HCT116 (cell line): ENCODE data around the gene KCNK10. TPM values are rescaled to one million over a fixed set of nuclear protein-coding genes. Genes with fewer than 3 reads are reported as not detected.

Experiments
- ATAC-seq: fragments of 200-7000 bp; cut with Tn5 transposase; 2 replicates; pipeline ENCODE4 v1.9.1; 2020; ENCODE audit warnings: mild to moderate bottlenecking, moderate library complexity
- BruUV-seq: library from RNA; stranded (reverse); fragments of 400-500 nt; replicated peaks from 2 replicates; lab custom pipeline; 2021; lab: Mats Ljungman, UMichigan
- CTCF ChIA-PET: fragments of 300-600 bp; sonication (Branson Sonifier 250); formaldehyde crosslinking; loops from one replicate; lab custom pipeline; 2021; ENCODE audit warnings: antibody characterized with exemption; lab: Charles Lee
- POLR2A ChIA-PET: fragments of 300-600, 350-600 bp; sonication (Branson Sonifier 250); formaldehyde crosslinking; loops from one replicate; lab custom pipeline; 2021; ENCODE audit warnings: antibody characterized with exemption; lab: Charles Lee
- RAD21 ChIA-PET, 2 experiments: fragments of 300-600 bp; sonication (Branson Sonifier 250); formaldehyde crosslinking; loops; one replicate each; lab custom pipeline; 2023; ENCODE audit warnings: low total read pairs in 2 of 2; ENCODE audit not compliant: uncharacterized antibody in 2 of 2, unreplicated experiment in 2 of 2, low non-redundant PET in 1 of 2; lab: Charles Lee
- DNase-seq: peaks from one replicate; pipeline ENCODE4 v3.0.0-alpha.2; 2010; ENCODE audit warnings: low read depth, low spot score
- H2AFZ ChIP-seq: fragments of 200-600 bp; shearing (Covaris generic), sonication (generic); 2 replicates; pipeline ENCODE4 v1.6.1; 2017; ENCODE audit warnings: low read depth, mixed run types, mixed read lengths, antibody characterized with exemption, low read length; ENCODE audit not compliant: poor library complexity, severe bottlenecking
- H3K27ac ChIP-seq: 2 replicates; pipeline ENCODE4 v1.5.1; 2012; ENCODE audit warnings: low read depth, low read length
- H3K27me3 ChIP-seq: fragments of 200-600 bp; sonication (generic); 2 replicates; pipeline ENCODE4 v1.6.1; 2016; ENCODE audit warnings: mixed run types, low read length, mixed read lengths; ENCODE audit not compliant: insufficient read depth
- H3K36me3 ChIP-seq, 2 experiments: fragments of 200-500 bp in 1 of 2; fragments of 200-600 bp in 1 of 2; sonication (Bioruptor generic) in 1 of 2; sonication (generic) in 1 of 2; 2 replicates each; pipeline versions ENCODE4 v1.5.1 to v1.6.1; 2014 to 2016; ENCODE audit warnings: low read length in 2 of 2, inconsistent platforms in 1 of 2, mixed read lengths in 1 of 2, mixed run types in 1 of 2; ENCODE audit not compliant: insufficient read depth in 2 of 2, control insufficient read depth in 1 of 2
- H3K4me1 ChIP-seq, 2 experiments: fragments of 200-600 bp in 1 of 2; sonication (generic) in 1 of 2; 2 replicates each; pipeline versions ENCODE4 v1.5.1 to v1.6.1; 2012 to 2017; ENCODE audit warnings: low read length in 2 of 2, inconsistent platforms in 1 of 2, mild to moderate bottlenecking in 1 of 2, mixed read lengths in 1 of 2, mixed run types in 1 of 2, moderate library complexity in 1 of 2; ENCODE audit not compliant: insufficient read depth in 2 of 2, control insufficient read depth in 1 of 2
- H3K4me2 ChIP-seq: fragments of 200-600 bp; sonication (generic); 2 replicates; pipeline ENCODE4 v1.6.1; 2017; ENCODE audit warnings: mixed run types, low read length, mixed read lengths
- H3K4me3 ChIP-seq, 2 experiments: fragments of 200-600 bp in 1 of 2; sonication (generic) in 1 of 2; replicated peaks in 1 of 2; 2 replicates each; pipeline ENCODE4 v1.5.1; 2011 to 2016; ENCODE audit warnings: low read length in 2 of 2, control low read depth in 1 of 2, low read depth in 1 of 2, mild to moderate bottlenecking in 1 of 2, mixed read lengths in 1 of 2, mixed run types in 1 of 2
- H3K79me2 ChIP-seq: fragments of 200-600 bp; sonication (generic); 2 replicates; pipeline ENCODE4 v1.6.1; 2017; ENCODE audit warnings: mild to moderate bottlenecking, mixed run types, low read length, moderate library complexity, mixed read lengths; ENCODE audit not compliant: insufficient read depth
- H3K9ac ChIP-seq: fragments of 200-600 bp; sonication (generic); 2 replicates; pipeline ENCODE4 v1.6.1; 2016; ENCODE audit warnings: low read length, mixed read lengths
- H3K9me2 ChIP-seq: fragments of 200-600 bp; sonication (generic), shearing (Covaris generic); 2 replicates; pipeline ENCODE4 v1.6.1; 2017; ENCODE audit warnings: mixed run types, mild to moderate bottlenecking, moderate library complexity; ENCODE audit not compliant: insufficient read depth
- H3K9me3 ChIP-seq, 2 experiments: fragments of 200-500 bp in 1 of 2; fragments of 200-600 bp in 1 of 2; sonication (Bioruptor generic) in 1 of 2; sonication (generic) in 1 of 2; 2 replicates each; pipeline ENCODE4 v1.6.1; 2014 to 2017; ENCODE audit warnings: low read length in 2 of 2, mixed read lengths in 2 of 2, inconsistent platforms in 1 of 2, low read depth in 1 of 2, mild to moderate bottlenecking in 1 of 2, mixed run types in 1 of 2, moderate library complexity in 1 of 2; ENCODE audit not compliant: control insufficient read depth in 1 of 2, insufficient read depth in 1 of 2
- H4K20me1 ChIP-seq: fragments of 200-600 bp; sonication (generic), shearing (Covaris generic); 2 replicates; pipeline ENCODE4 v1.6.1; 2017; ENCODE audit warnings: mixed run types, mild to moderate bottlenecking, moderate library complexity; ENCODE audit not compliant: insufficient read depth
- CBX3 ChIP-seq: IDR thresholded peaks from 2 replicates; pipeline ENCODE4 v1.6.1; 2012; ENCODE audit warnings: low read depth
- CEBPB ChIP-seq: IDR thresholded peaks from 2 replicates; pipeline ENCODE4 v1.6.1; 2012; ENCODE audit warnings: low read depth
- ELF1 ChIP-seq: IDR thresholded peaks from 2 replicates; pipeline ENCODE4 v1.6.1; 2012; ENCODE audit warnings: low read depth, borderline replicate concordance
- EZH2 ChIP-seq: fragments of 200-600 bp; sonication (generic); IDR thresholded peaks from 2 replicates; pipeline ENCODE4 v1.6.1; 2017; ENCODE audit warnings: antibody characterized with exemption, mixed run types
- EZH2phosphoT487 ChIP-seq: fragments of 200-600 bp; IDR thresholded peaks from 2 replicates; pipeline ENCODE4 v1.6.1; 2018; ENCODE audit warnings: antibody characterized with exemption, borderline replicate concordance
- FOSL1 ChIP-seq: IDR thresholded peaks from 2 replicates; pipeline ENCODE4 v1.6.1; 2012; ENCODE audit warnings: low read depth
- JUND ChIP-seq: IDR thresholded peaks from 2 replicates; pipeline ENCODE4 v1.6.1; 2012
- POLR2A ChIP-seq: IDR thresholded peaks from 2 replicates; pipeline ENCODE4 v1.7.0; 2011; ENCODE audit warnings: borderline replicate concordance; ENCODE audit not compliant: insufficient read depth, insufficient read length; ENCODE audit errors: extremely low read depth
- POLR2AphosphoS5 ChIP-seq: IDR thresholded peaks from 2 replicates; pipeline ENCODE4 v1.6.1; 2011; ENCODE audit warnings: mild to moderate bottlenecking, low read depth, low read length, moderate library complexity
- RAD21 ChIP-seq: IDR thresholded peaks from 2 replicates; pipeline ENCODE4 v1.6.1; 2012; ENCODE audit warnings: low read depth, mild to moderate bottlenecking
- SP1 ChIP-seq: IDR thresholded peaks from 2 replicates; pipeline ENCODE4 v1.6.1; 2012; ENCODE audit warnings: low read depth
- SRF ChIP-seq: IDR thresholded peaks from 2 replicates; pipeline ENCODE4 v1.6.1; 2012; ENCODE audit warnings: low read depth
- TCF7L2 ChIP-seq: IDR thresholded peaks from 2 replicates; pipeline ENCODE4 v1.7.0; 2011; ENCODE audit warnings: borderline replicate concordance, inconsistent platforms; ENCODE audit not compliant: insufficient read depth, insufficient read length; ENCODE audit errors: extremely low read depth
- YY1 ChIP-seq: IDR thresholded peaks from 2 replicates; pipeline ENCODE4 v1.6.1; 2011; ENCODE audit warnings: low read length, low read depth, moderate library complexity, mild to moderate bottlenecking; ENCODE audit not compliant: insufficient replicate concordance; ENCODE audit errors: extremely low read depth
- ZFX ChIP-seq: fragments of 450-650 bp; IDR thresholded peaks from 2 replicates; pipeline ENCODE4 v1.6.1; 2017
- ZNF274 ChIP-seq: fragments of 200-500 bp; sonication (Bioruptor generic); IDR thresholded peaks from 2 replicates; pipeline ENCODE4 v1.6.1; 2014; ENCODE audit warnings: mild to moderate bottlenecking, low read depth, low read length, inconsistent platforms
- intact Hi-C: fragments of 100-400 bp; cut with micrococcal nuclease; formaldehyde crosslinking; loops from 2 replicates; pipeline ENCODE4 v1.10.0; 2022
- total RNA-seq: library from RNA; stranded (reverse); gene quantifications from one replicate; pipeline ENCODE4 v1.2.1, GENCODE V29; 2021; ENCODE audit not compliant: unreplicated experiment
- TF ChIP-seq, protein P1 (sequence below): IDR thresholded peaks from 2 replicates; pipeline ENCODE4 v1.6.1; 2012; ENCODE audit warnings: low read depth
- TF ChIP-seq, protein P2 (sequence below): IDR thresholded peaks from 2 replicates; pipeline ENCODE4 v1.6.1; 2011; ENCODE audit warnings: mild to moderate bottlenecking, low read length, moderate library complexity; ENCODE audit not compliant: insufficient replicate concordance; ENCODE audit errors: extremely low read depth

KCNK10 gene
- total RNA-seq, 1 experiment from 2014 or later, result not detected

DNA sequence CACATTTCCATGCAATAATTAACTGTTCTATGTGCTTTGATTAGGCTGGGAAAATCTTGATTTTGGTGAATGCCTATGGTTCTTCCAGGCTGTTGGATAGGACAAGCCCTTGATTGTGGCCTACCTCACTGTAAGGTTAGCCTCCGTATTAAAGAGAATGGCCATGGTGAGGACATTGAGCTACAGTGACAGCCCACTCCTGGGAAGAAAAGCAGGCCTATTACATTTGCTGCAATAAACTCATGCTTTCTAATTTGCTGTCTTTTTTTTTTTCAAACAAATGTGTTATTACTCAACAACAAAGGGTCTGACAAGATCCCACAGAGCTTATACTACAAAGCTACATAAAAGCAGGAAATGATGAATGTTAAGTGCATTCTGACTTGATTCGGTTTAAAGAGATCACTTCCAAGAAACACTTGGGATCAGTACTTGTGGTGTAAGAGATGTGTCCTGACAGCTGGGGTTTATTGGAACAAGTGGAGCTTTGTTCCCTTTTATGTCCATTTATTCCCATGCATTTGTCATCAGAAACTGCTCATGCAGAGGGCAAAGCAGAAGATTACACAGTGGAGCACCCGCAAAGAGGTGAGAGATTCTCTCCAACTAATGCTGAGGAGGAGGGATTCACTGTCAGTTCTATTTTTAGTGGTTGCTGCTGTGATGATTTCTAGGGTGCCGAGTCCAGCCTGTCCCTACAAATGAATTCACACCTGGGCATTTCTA is 29.1 kb upstream of the KCNK10 start:
- H3K9ac ChIP-seq, result no peak overlapping the region
- H3K36me3 ChIP-seq, result no peaks in the 10 kb centered on the region
- ChIA-PET RAD21 (no interaction called here), CTCF (no interaction called here), POLR2A (no interaction called here)
- H3K79me2 ChIP-seq, result no peaks in the 10 kb centered on the region
- TF ChIP-seq POLR2A (no peak), CEBPB (no peak), EZH2 (no peak), FOSL1 (no peak), TCF7L2 (no peak), JUND (no peak), SP1 (no peak), POLR2AphosphoS5 (no peak), ZNF274 (no peak), ZFX (no peak), YY1 (no peak), RAD21 (no peak), CBX3 (no peak), ELF1 (no peak), EZH2phosphoT487 (no peak), SRF (no peak)
- TF ChIP-seq, protein P1, sequence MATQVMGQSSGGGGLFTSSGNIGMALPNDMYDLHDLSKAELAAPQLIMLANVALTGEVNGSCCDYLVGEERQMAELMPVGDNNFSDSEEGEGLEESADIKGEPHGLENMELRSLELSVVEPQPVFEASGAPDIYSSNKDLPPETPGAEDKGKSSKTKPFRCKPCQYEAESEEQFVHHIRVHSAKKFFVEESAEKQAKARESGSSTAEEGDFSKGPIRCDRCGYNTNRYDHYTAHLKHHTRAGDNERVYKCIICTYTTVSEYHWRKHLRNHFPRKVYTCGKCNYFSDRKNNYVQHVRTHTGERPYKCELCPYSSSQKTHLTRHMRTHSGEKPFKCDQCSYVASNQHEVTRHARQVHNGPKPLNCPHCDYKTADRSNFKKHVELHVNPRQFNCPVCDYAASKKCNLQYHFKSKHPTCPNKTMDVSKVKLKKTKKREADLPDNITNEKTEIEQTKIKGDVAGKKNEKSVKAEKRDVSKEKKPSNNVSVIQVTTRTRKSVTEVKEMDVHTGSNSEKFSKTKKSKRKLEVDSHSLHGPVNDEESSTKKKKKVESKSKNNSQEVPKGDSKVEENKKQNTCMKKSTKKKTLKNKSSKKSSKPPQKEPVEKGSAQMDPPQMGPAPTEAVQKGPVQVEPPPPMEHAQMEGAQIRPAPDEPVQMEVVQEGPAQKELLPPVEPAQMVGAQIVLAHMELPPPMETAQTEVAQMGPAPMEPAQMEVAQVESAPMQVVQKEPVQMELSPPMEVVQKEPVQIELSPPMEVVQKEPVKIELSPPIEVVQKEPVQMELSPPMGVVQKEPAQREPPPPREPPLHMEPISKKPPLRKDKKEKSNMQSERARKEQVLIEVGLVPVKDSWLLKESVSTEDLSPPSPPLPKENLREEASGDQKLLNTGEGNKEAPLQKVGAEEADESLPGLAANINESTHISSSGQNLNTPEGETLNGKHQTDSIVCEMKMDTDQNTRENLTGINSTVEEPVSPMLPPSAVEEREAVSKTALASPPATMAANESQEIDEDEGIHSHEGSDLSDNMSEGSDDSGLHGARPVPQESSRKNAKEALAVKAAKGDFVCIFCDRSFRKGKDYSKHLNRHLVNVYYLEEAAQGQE, result no peak
- TF ChIP-seq, protein P2, sequence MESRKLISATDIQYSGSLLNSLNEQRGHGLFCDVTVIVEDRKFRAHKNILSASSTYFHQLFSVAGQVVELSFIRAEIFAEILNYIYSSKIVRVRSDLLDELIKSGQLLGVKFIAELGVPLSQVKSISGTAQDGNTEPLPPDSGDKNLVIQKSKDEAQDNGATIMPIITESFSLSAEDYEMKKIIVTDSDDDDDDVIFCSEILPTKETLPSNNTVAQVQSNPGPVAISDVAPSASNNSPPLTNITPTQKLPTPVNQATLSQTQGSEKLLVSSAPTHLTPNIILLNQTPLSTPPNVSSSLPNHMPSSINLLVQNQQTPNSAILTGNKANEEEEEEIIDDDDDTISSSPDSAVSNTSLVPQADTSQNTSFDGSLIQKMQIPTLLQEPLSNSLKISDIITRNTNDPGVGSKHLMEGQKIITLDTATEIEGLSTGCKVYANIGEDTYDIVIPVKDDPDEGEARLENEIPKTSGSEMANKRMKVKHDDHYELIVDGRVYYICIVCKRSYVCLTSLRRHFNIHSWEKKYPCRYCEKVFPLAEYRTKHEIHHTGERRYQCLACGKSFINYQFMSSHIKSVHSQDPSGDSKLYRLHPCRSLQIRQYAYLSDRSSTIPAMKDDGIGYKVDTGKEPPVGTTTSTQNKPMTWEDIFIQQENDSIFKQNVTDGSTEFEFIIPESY, result no peak
- no peaks in the 10 kb centered on the region for H3K4me1 ChIP-seq
- no TSS peak for BruUV-seq
- no peaks in the 10 kb centered on the region for H4K20me1 ChIP-seq
- H3K4me2 ChIP-seq, result no peak overlapping the region
- no peaks in the 10 kb centered on the region for H3K9me3 ChIP-seq
- ATAC-seq, result no peak
- no peak overlapping the region for H2AFZ ChIP-seq
- H3K27me3 ChIP-seq, result peaks cover 3% of the 10 kb centered on the region; the same call in 1 of the 2 replicates
- H3K4me3 ChIP-seq, result no peak overlapping the region
- no peaks in the 10 kb centered on the region for H3K9me2 ChIP-seq
- no peak for DNase-seq
- intact Hi-C loops, result no loop called here
- no peak overlapping the region for H3K27ac ChIP-seq
